Measurements from ENCODE around the gene NDRG2. TPM values are rescaled to one million over a fixed set of nuclear protein-coding genes. Genes with fewer than 3 reads are reported as not detected.
"Not testable (repeated sequence)": the region's sequence is repeated elsewhere in the genome, so short reads cannot be mapped to it uniquely, and the experiment has no call there.

NDRG2 gene
- total RNA-seq, 1 experiment from 2014 or later, result 18.9 TPM

DNA sequence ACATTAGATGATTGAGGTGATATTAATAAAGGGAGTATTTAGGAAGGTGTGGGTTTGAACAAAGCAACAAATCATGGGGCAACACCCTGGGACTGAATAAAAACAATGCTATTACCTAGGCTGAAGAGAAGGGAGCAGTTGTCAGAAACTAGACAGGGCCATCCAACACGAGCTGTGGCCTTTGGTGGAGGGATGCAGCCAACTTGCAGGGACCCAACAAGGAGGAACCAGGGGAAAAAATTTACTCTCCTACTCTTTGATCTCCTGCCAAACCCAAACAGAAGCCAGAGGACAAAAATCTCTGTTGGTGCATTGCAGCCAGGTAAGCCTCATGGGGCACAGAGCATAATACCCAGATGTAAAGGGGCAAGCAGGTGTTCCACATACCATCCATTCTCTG is 13.7 kb downstream of the NDRG2 start:
- peaks cover 18% of the 10 kb centered on the region; the same call in 1 of the 2 replicates for H3K27me3 ChIP-seq (ENCODE audit: insufficient read depth, low read length)
- TF ChIP-seq EZH2 (IDR thresholded peaks at IDR 0.05) (no peak), CEBPB (IDR thresholded peaks at IDR 0.05; ENCODE audit: low read depth) (no peak), ZNF274 (IDR thresholded peaks at IDR 0.05; ENCODE audit: low read depth, low read length) (no peak), ELF1 (IDR thresholded peaks at IDR 0.05; ENCODE audit: borderline replicate concordance, low read depth) (no peak), SP1 (IDR thresholded peaks at IDR 0.05; ENCODE audit: low read depth) (no peak), EGR1 (IDR thresholded peaks at IDR 0.05; ENCODE audit: low read depth) (no peak), POLR2A (IDR thresholded peaks at IDR 0.05; ENCODE audit: borderline replicate concordance, extremely low read depth, insufficient read depth, insufficient read length) (no peak), RAD21 (IDR thresholded peaks at IDR 0.05; ENCODE audit: low read depth) (no peak), SIN3A (IDR thresholded peaks at IDR 0.05; ENCODE audit: low read depth) (no peak), SRF (IDR thresholded peaks at IDR 0.05; ENCODE audit: low read depth) (no peak), JUND (IDR thresholded peaks at IDR 0.05) (no peak)
- TF ChIP-seq, protein P1, sequence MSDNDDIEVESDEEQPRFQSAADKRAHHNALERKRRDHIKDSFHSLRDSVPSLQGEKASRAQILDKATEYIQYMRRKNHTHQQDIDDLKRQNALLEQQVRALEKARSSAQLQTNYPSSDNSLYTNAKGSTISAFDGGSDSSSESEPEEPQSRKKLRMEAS (IDR thresholded peaks at IDR 0.05), result no peak
- TF ChIP-seq, protein P2, sequence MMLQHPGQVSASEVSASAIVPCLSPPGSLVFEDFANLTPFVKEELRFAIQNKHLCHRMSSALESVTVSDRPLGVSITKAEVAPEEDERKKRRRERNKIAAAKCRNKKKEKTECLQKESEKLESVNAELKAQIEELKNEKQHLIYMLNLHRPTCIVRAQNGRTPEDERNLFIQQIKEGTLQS (IDR thresholded peaks at IDR 0.05), result no peak
- ChIA-PET RAD21 (ENCODE audit: low non-redundant PET in 1 of 2, low total read pairs in 2 of 2, uncharacterized antibody in 2 of 2, unreplicated experiment in 2 of 2) (no interaction called here), POLR2A (no interaction called here), CTCF (interaction anchor here (1.5 kb wide), 1 partner anchor 154 kb away, joined by 3 read pairs; no protein-coding TSS in a partner anchor)
- intact Hi-C loops (cut with micrococcal nuclease), result loop anchor here (10.0 kb wide), 1 partner anchor 544 kb away; no protein-coding TSS in a partner anchor
- H4K20me1 ChIP-seq (ENCODE audit: insufficient read depth), result no peaks in the 10 kb centered on the region
- DNase-seq (ENCODE audit: low read depth, low spot score) (no peak), ATAC-seq (no peak)
- H3K4me1 ChIP-seq (ENCODE audit: control insufficient read depth in 1 of 2, insufficient read depth in 2 of 2, low read length in 2 of 2), result peaks cover 0 to 5% of the 10 kb centered on the region in 2 experiments; a peak in 2 of 4 replicates
- H2AFZ ChIP-seq (ENCODE audit: low read depth, low read length, poor library complexity, severe bottlenecking), result no peak overlapping the region
- no peaks in the 10 kb centered on the region for H3K9me3 ChIP-seq (ENCODE audit: control insufficient read depth in 1 of 2, insufficient read depth in 1 of 2, low read depth in 1 of 2, low read length in 2 of 2)
- no peak overlapping the region for H3K4me3 ChIP-seq (replicated peaks in 1 of 2; ENCODE audit: low read depth in 1 of 2, low read length in 2 of 2)
- H3K9ac ChIP-seq (ENCODE audit: low read length), result no peak overlapping the region
- no peaks in the 10 kb centered on the region for H3K79me2 ChIP-seq (ENCODE audit: insufficient read depth, low read length)
- H3K36me3 ChIP-seq (ENCODE audit: control insufficient read depth in 1 of 2, insufficient read depth in 2 of 2, low read length in 2 of 2), result no peaks in the 10 kb centered on the region
- no peak overlapping the region for H3K4me2 ChIP-seq (ENCODE audit: low read length)
- no peak overlapping the region for H3K27ac ChIP-seq (ENCODE audit: low read depth, low read length)
- no peaks in the 10 kb centered on the region for H3K9me2 ChIP-seq (ENCODE audit: insufficient read depth)
- BruUV-seq (replicated peaks), result no TSS peak

DNA sequence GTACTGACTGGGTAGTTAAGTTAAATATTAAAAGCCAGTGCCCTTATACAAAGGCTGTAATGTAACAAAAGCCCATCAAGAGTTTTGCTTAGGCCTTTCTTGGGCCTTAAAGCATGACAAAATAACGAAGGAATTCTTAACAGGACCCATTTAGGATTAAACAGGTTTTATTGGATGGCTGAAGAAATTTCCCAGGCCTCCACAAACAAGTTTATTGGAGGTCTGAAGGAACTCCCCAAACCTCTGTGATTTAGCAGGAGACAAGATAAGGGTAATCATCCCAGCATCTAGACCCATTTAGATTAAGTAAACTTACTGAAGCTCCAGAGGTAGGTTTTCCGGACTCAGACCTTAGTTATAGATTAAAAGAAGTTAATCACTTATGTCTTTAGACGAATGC is 15.1 kb downstream of the NDRG2 start:
- H3K36me3 ChIP-seq (ENCODE audit: control insufficient read depth in 1 of 2, insufficient read depth in 2 of 2, low read length in 2 of 2); ATAC-seq; H3K4me2 ChIP-seq (ENCODE audit: low read length); H3K27ac ChIP-seq (ENCODE audit: low read depth, low read length); H3K4me3 ChIP-seq (replicated peaks in 1 of 2; ENCODE audit: low read depth in 1 of 2, low read length in 2 of 2); H3K79me2 ChIP-seq (ENCODE audit: insufficient read depth, low read length); H2AFZ ChIP-seq (ENCODE audit: low read depth, low read length, poor library complexity, severe bottlenecking); BruUV-seq (replicated peaks); H4K20me1 ChIP-seq (ENCODE audit: insufficient read depth); H3K9me3 ChIP-seq (ENCODE audit: control insufficient read depth in 1 of 2, insufficient read depth in 1 of 2, low read depth in 1 of 2, low read length in 2 of 2); CTCF ChIA-PET; DNase-seq (ENCODE audit: low read depth, low spot score); RAD21 ChIA-PET (ENCODE audit: low non-redundant PET in 1 of 2, low total read pairs in 2 of 2, uncharacterized antibody in 2 of 2, unreplicated experiment in 2 of 2); H3K4me1 ChIP-seq (ENCODE audit: control insufficient read depth in 1 of 2, insufficient read depth in 2 of 2, low read length in 2 of 2); POLR2A ChIA-PET; H3K9me2 ChIP-seq (ENCODE audit: insufficient read depth); H3K9ac ChIP-seq (ENCODE audit: low read length): not testable (repeated sequence)
- H3K27me3 ChIP-seq (ENCODE audit: insufficient read depth, low read length), result peaks cover 18% of the 10 kb centered on the region; the same call in 1 of the 2 replicates
- intact Hi-C loops (cut with micrococcal nuclease), result loop anchor here (10.0 kb wide), 1 partner anchor 545 kb away; no protein-coding TSS in a partner anchor

All from HCT116 (cell line).